A673 (cell line): Measurements from ENCODE around the gene DCUN1D4. TPM values are rescaled to one million over a fixed set of nuclear protein-coding genes. Genes with fewer than 3 reads are reported as not detected.

Source experiments
- BruUV-seq: library from RNA; stranded (reverse); fragments of 400-500 nt; replicated peaks from 2 replicates; lab custom pipeline; 2021; lab: Mats Ljungman, UMichigan
- CTCF ChIA-PET: fragments of 300-600 bp; sonication (Branson Sonifier 250); formaldehyde crosslinking; loops from one replicate; lab custom pipeline; 2022; ENCODE audit warnings: antibody characterized with exemption; lab: Charles Lee
- POLR2A ChIA-PET: fragments of 300-600 bp; sonication (Branson Sonifier 250); formaldehyde crosslinking; loops from one replicate; lab custom pipeline; 2022; ENCODE audit warnings: antibody characterized with exemption; ENCODE audit not compliant: low non-redundant PET; lab: Charles Lee
- DNase-seq: peaks from one replicate; pipeline ENCODE4 v3.0.0-alpha.2; 2015; ENCODE audit warnings: low spot score
- H3K27ac ChIP-seq: fragments of 200-600 bp; sonication (generic); 2 replicates; pipeline ENCODE4 v1.5.1; 2016; ENCODE audit warnings: mixed run types, low read depth, mild to moderate bottlenecking, mixed read lengths, antibody characterized with exemption, low read length; ENCODE audit not compliant: poor library complexity, severe bottlenecking
- H3K27me3 ChIP-seq: fragments of 200-600 bp; sonication (generic); replicated peaks from 2 replicates; pipeline ENCODE4 v1.6.1; 2017; ENCODE audit warnings: mixed run types, low read depth, mild to moderate bottlenecking, mixed read lengths, antibody characterized with exemption, low read length; ENCODE audit not compliant: insufficient read depth, poor library complexity
- H3K36me3 ChIP-seq: fragments of 200-600 bp; sonication (generic); 2 replicates; pipeline ENCODE4 v1.6.1; 2016; ENCODE audit warnings: mixed run types, mild to moderate bottlenecking, mixed read lengths, antibody characterized with exemption, low read length; ENCODE audit not compliant: insufficient read depth, poor library complexity, severe bottlenecking
- H3K4me1 ChIP-seq: fragments of 200-600 bp; sonication (generic); 2 replicates; pipeline ENCODE4 v1.6.1; 2017; ENCODE audit warnings: mixed run types, mild to moderate bottlenecking, mixed read lengths, antibody characterized with exemption, low read length; ENCODE audit not compliant: insufficient read depth, poor library complexity, severe bottlenecking
- H3K4me3 ChIP-seq: fragments of 200-600 bp; sonication (generic); 2 replicates; pipeline ENCODE4 v1.5.1; 2016; ENCODE audit warnings: low read depth, mixed run types, mild to moderate bottlenecking, mixed read lengths, low read length; ENCODE audit not compliant: poor library complexity, severe bottlenecking
- H3K9me3 ChIP-seq: fragments of 200-600 bp; sonication (generic); 2 replicates; pipeline ENCODE4 v1.6.1; 2016; ENCODE audit warnings: mixed run types, low read depth, mild to moderate bottlenecking, mixed read lengths, antibody characterized with exemption, low read length; ENCODE audit not compliant: poor library complexity, severe bottlenecking
- EZH2 ChIP-seq: fragments of 200-600 bp; sonication (generic); IDR thresholded peaks from 2 replicates; pipeline ENCODE4 v1.6.1; 2017; ENCODE audit warnings: borderline replicate concordance, low read depth, mild to moderate bottlenecking, mixed read lengths, antibody characterized with exemption, low read length; ENCODE audit not compliant: poor library complexity, severe bottlenecking
- intact Hi-C: fragments of 100-400 bp; cut with micrococcal nuclease; formaldehyde crosslinking; loops from one replicate; pipeline ENCODE4 v1.10.0; 2022; ENCODE audit not compliant: unreplicated experiment
- total RNA-seq: library from RNA; stranded (reverse); gene quantifications from 2 replicates; pipeline ENCODE4 v1.2.3, GENCODE V29; 2021
- TF ChIP-seq, protein P1 (sequence below): fragments of 300-800, 200-600 bp; sonication (generic); conservative IDR thresholded peaks from 2 replicates; pipeline ENCODE4 v1.5.1; 2017; ENCODE audit warnings: low read depth, mild to moderate bottlenecking, antibody characterized with exemption, low read length, moderate library complexity, mixed read lengths

The DCUN1D4 gene
- total RNA-seq, 1 experiment from 2014 or later: 21.5 TPM

DNA sequence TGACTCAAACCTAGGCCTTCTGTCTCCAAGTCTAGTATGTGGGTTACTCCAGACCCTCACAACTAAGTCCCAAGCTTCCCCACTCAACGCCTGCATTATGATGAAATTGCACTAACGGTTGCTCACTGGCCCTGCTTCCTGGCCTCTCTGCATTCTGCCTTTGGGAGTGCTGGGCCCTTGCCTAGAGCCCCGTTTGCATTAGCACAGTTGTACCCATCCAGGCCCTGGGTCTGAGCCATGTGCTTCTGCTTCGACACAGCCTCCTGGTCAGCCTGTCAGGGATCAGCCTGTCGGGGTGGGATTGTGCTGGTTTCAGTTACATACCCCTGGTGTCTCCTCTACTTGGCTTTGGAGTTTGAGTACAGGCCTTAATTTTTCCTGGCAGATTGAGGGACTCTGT lies 58.4 kb downstream of the DCUN1D4 start:
- DNase-seq: no peak
- Histone ChIP-seq H3K9me3 (no peaks in the 10 kb centered on the region), H3K27ac (no peak overlapping the region), H3K4me1 (no peaks in the 10 kb centered on the region), H3K27me3 (no peaks in the 10 kb centered on the region), H3K36me3 (no peaks in the 10 kb centered on the region), H3K4me3 (no peak overlapping the region)
- no TSS peak for BruUV-seq
- CTCF ChIA-PET: no interaction called here
- TF ChIP-seq EZH2: no peak
- TF ChIP-seq, protein P1, sequence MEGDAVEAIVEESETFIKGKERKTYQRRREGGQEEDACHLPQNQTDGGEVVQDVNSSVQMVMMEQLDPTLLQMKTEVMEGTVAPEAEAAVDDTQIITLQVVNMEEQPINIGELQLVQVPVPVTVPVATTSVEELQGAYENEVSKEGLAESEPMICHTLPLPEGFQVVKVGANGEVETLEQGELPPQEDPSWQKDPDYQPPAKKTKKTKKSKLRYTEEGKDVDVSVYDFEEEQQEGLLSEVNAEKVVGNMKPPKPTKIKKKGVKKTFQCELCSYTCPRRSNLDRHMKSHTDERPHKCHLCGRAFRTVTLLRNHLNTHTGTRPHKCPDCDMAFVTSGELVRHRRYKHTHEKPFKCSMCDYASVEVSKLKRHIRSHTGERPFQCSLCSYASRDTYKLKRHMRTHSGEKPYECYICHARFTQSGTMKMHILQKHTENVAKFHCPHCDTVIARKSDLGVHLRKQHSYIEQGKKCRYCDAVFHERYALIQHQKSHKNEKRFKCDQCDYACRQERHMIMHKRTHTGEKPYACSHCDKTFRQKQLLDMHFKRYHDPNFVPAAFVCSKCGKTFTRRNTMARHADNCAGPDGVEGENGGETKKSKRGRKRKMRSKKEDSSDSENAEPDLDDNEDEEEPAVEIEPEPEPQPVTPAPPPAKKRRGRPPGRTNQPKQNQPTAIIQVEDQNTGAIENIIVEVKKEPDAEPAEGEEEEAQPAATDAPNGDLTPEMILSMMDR: no peak
- POLR2A ChIA-PET: no interaction called here
- intact Hi-C loops: no loop called here

DNA sequence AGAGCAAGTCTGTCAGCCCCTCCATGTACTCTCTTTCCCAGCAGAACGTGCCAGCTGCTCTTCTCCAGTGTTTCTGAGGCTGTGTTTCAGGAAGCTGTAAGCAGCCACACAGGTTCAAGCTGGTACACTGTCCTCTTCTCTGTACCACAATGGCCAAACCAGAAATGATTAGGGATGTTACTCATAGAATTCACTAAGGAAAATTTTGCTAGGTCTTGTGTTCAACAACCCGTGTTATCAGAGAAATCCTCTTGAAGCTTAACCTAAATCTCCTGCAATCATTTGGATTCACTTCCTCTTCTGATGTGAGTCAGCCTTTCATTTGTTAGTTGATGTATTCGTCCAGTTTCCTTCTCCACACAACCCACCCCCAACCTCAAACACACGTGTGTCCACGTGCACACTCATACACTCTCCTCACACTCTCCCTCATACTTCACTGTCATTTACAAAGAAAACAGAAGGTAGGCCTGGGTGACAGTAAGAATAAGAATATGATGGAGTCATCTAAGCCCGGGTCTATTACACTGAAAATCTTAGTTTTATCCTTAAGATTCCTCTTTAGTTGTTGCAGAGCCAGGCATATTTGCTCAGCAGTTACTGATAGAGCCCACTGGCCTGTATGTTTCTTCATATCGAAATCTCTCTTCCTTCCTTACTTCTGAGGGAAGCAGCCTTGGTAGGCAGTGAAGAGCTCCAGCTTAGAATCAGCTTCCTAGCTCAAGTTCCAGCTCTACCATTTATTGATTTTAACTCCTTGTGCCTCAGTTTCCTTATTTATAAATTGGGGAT lies 63.4 kb downstream of the DCUN1D4 start:
- H3K36me3 ChIP-seq: no peaks in the 10 kb centered on the region
- no peak overlapping the region for H3K27ac ChIP-seq
- no peaks in the 10 kb centered on the region for H3K9me3 ChIP-seq
- intact Hi-C loops: no loop called here
- H3K4me1 ChIP-seq: no peaks in the 10 kb centered on the region
- no peak overlapping the region for H3K4me3 ChIP-seq
- no TSS peak for BruUV-seq
- ChIA-PET CTCF (no interaction called here), POLR2A (no interaction called here)
- H3K27me3 ChIP-seq: no peaks in the 10 kb centered on the region
- TF ChIP-seq, protein P1: no peak
- DNase-seq: no peak

DNA sequence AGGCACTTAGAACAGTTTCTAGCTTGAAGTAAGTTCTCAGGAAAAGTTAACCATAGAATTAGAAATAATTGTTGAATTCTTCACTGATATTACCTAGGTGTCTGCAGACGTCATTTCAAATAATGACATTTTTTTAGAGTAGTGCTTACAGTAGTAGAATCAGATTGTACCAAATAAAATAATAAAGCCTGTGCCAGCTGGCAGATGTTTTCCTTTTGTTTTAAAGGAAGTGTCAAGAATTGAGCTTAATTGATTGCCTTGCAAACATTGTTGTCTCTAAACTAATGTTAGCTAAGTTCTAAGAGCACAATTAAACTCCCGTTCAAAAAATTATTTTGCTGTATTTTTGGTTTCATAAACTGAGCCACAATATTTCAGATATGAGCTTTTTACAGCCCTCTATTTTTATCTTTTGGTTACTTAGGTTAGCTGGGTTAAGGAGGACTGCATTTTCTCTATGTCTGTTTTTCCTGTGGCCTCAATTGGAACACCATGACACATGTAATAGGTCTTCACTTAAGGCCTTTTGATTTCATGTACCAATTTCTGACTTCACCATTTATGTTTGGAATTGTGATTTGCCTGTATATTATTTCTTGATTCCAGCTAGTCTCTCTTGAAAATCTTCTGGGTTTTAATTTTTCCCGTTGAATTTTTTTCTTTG lies 64.2 kb downstream of the DCUN1D4 start:
- no TSS peak for BruUV-seq
- H3K36me3 ChIP-seq: no peaks in the 10 kb centered on the region
- no peaks in the 10 kb centered on the region for H3K4me1 ChIP-seq
- intact Hi-C loops: no loop called here
- H3K9me3 ChIP-seq: no peaks in the 10 kb centered on the region
- H3K4me3 ChIP-seq: no peak overlapping the region
- H3K27me3 ChIP-seq: no peaks in the 10 kb centered on the region
- ChIA-PET CTCF (no interaction called here), POLR2A (no interaction called here)
- DNase-seq: no peak
- H3K27ac ChIP-seq: no peak overlapping the region
- TF ChIP-seq EZH2: no peak
- TF ChIP-seq, protein P1: no peak
